K562 (cell line): ENCODE measurements around the gene KRT14. TPM values are rescaled to one million over a fixed set of nuclear protein-coding genes. Genes with fewer than 3 reads are reported as not detected.

Experiments
- ATAC-seq: fragments of 200-7000 bp; cut with Tn5 transposase; 3 replicates; pipeline ENCODE4 v1.9.1; 2020; ENCODE audit warnings: moderate library complexity
- BruUV-seq: library from RNA; stranded (reverse); fragments of 400-500 nt; replicated peaks from 2 replicates; lab custom pipeline; 2021; lab: Mats Ljungman, UMichigan
- CTCF ChIA-PET: fragments of 300-600 bp; formaldehyde crosslinking; extraction: SDS; loops from one replicate; lab custom pipeline; 2021; ENCODE audit warnings: low intra/inter-chr PET ratio; lab: Yijun Ruan, JAX
- POLR2A ChIA-PET: fragments of 300-600, 350-650 bp; sonication (Branson Sonifier 250); formaldehyde crosslinking; extraction: SDS; loops from one replicate; lab custom pipeline; 2021; ENCODE audit warnings: antibody characterized with exemption, inconsistent platforms; lab: Yijun Ruan, JAX
- DNase-seq, 4 experiments: peaks; one replicate each; pipeline versions ENCODE4 v3.0.0 to v3.0.0-alpha.2; 2011 to 2018; ENCODE audit warnings: low spot score in 3 of 4, mixed read lengths in 3 of 4; ENCODE audit errors: extremely low read depth in 1 of 4
- FAIRE-seq: peaks from 2 replicates; lab custom pipeline; 2011; peaks lifted over from hg19 to GRCh38; lab: Jason Lieb, UNC
- H2AFZ ChIP-seq: 2 replicates; pipeline ENCODE4 v1.6.0; 2011; ENCODE audit warnings: low read depth, low read length, control low read depth, inconsistent platforms
- H3K27ac ChIP-seq: fragments of 200-600 bp; 3 replicates; pipeline ENCODE4 v1.8.0; 2011; ENCODE audit warnings: low read depth, mild to moderate bottlenecking, control low read depth, inconsistent platforms, low read length, moderate library complexity, mixed read lengths; ENCODE audit errors: extremely low read depth
- H3K27me3 ChIP-seq, 2 experiments: fragments of 300-600 bp in 1 of 2; 2 replicates in 1 of 2; 3 replicates in 1 of 2; pipeline versions ENCODE4 v1.6.0 to v1.8.0; 2011; ENCODE audit warnings: inconsistent platforms in 2 of 2, low read length in 2 of 2, mild to moderate bottlenecking in 1 of 2, mixed read lengths in 1 of 2, moderate library complexity in 1 of 2; ENCODE audit not compliant: control insufficient read depth in 2 of 2, insufficient read depth in 2 of 2
- H3K36me3 ChIP-seq: fragments of 300-600 bp; 3 replicates; pipeline ENCODE4 v1.8.0; 2011; ENCODE audit warnings: mild to moderate bottlenecking, low read length, inconsistent platforms; ENCODE audit not compliant: control insufficient read depth, insufficient read depth
- H3K4me1 ChIP-seq, 2 experiments: fragments of 200-600 bp in 1 of 2; replicated peaks in 1 of 2; 2 replicates in 1 of 2; 3 replicates in 1 of 2; pipeline versions ENCODE4 v1.5.1 to v1.8.0; 2011; ENCODE audit warnings: inconsistent platforms in 2 of 2, low read length in 2 of 2, mild to moderate bottlenecking in 1 of 2, mixed read lengths in 1 of 2, moderate library complexity in 1 of 2; ENCODE audit not compliant: control insufficient read depth in 2 of 2, insufficient read depth in 2 of 2
- H3K4me2 ChIP-seq: 2 replicates; pipeline ENCODE4 v1.6.1; 2011; ENCODE audit warnings: low read length, control low read depth, inconsistent platforms, mixed read lengths; ENCODE audit not compliant: insufficient read depth
- H3K4me3 ChIP-seq: fragments of 200-600 bp; sonication (generic), shearing (Covaris generic); 2 replicates; pipeline ENCODE4 v1.5.1; 2016; ENCODE audit warnings: control low read depth, inconsistent platforms
- H3K79me2 ChIP-seq: fragments of 200-600 bp; 3 replicates; pipeline ENCODE4 v1.8.0; 2011; ENCODE audit warnings: low read length, inconsistent platforms; ENCODE audit not compliant: control insufficient read depth, insufficient read depth
- H3K9ac ChIP-seq, 2 experiments: 2 replicates each; pipeline versions ENCODE4 v1.6.0 to v1.6.1; 2011; ENCODE audit warnings: low read depth in 2 of 2, low read length in 2 of 2, control low read depth in 1 of 2, inconsistent platforms in 1 of 2, mild to moderate bottlenecking in 1 of 2, mixed read lengths in 1 of 2; ENCODE audit not compliant: insufficient read depth in 1 of 2
- H3K9me1 ChIP-seq: one replicate; pipeline ENCODE4 v1.6.0; 2011; ENCODE audit warnings: inconsistent platforms, mild to moderate bottlenecking, low read length, moderate library complexity; ENCODE audit not compliant: control insufficient read depth, insufficient read depth
- H3K9me3 ChIP-seq: replicated peaks from 2 replicates; pipeline ENCODE4 v1.5.1; 2011; ENCODE audit warnings: low read depth, low read length, inconsistent platforms; ENCODE audit not compliant: control insufficient read depth, insufficient read depth
- H4K20me1 ChIP-seq: replicated peaks from 2 replicates; pipeline ENCODE4 v1.6.1; 2011; ENCODE audit warnings: low read length, inconsistent platforms, mixed read lengths; ENCODE audit not compliant: control insufficient read depth, insufficient read depth
- BRD4 ChIP-seq: fragments of 200-600 bp; sonication (generic); IDR thresholded peaks from 2 replicates; pipeline ENCODE4 v1.6.1; 2017; ENCODE audit warnings: inconsistent platforms
- FOXJ3 ChIP-seq: sonication (generic); formaldehyde crosslinking; IDR thresholded peaks from 2 replicates; pipeline ENCODE4 v1.4.0; 2020; ENCODE audit warnings: mild to moderate bottlenecking, missing genetic modification reagents
- KDM5B ChIP-seq: fragments of 200-600 bp; sonication (generic); IDR thresholded peaks from 2 replicates; pipeline ENCODE4 v1.6.1; 2012; ENCODE audit warnings: low read depth, mild to moderate bottlenecking, moderate library complexity, low read length, control low read depth, inconsistent platforms; ENCODE audit not compliant: insufficient replicate concordance
- NELFE ChIP-seq: IDR thresholded peaks from 2 replicates; pipeline ENCODE4 v1.6.1; 2011; ENCODE audit warnings: mild to moderate bottlenecking; ENCODE audit not compliant: insufficient read depth, insufficient read length
- PATZ1 ChIP-seq: fragments of 250-450 bp; sonication (Bioruptor Pico); IDR thresholded peaks from 2 replicates; pipeline ENCODE4 v1.5.0; 2020; ENCODE audit warnings: mild to moderate bottlenecking, borderline replicate concordance
- RBM25 ChIP-seq: fragments of 200-400 bp; formaldehyde crosslinking; IDR thresholded peaks from 2 replicates; pipeline ENCODE4 v1.6.1; 2018; ENCODE audit warnings: low read length, low read depth, moderate library complexity; ENCODE audit not compliant: severe bottlenecking
- STAT5A ChIP-seq: IDR thresholded peaks from 2 replicates; pipeline ENCODE4 v1.6.1; 2012; ENCODE audit warnings: low read length, inconsistent platforms, borderline replicate concordance
- TBL1XR1 ChIP-seq, 2 experiments: IDR thresholded peaks; 2 replicates each; pipeline ENCODE4 v1.6.1; 2012; ENCODE audit warnings: improper control_type of control experiment in 2 of 2, low read length in 2 of 2, mild to moderate bottlenecking in 1 of 2
- ZC3H11A ChIP-seq: IDR thresholded peaks from 2 replicates; pipeline ENCODE4 v1.6.1; 2012; ENCODE audit warnings: low read depth, low read length, improper control_type of control experiment
- ZNF133 ChIP-seq: fragments of 250-450 bp; sonication (Bioruptor Pico); IDR thresholded peaks from 2 replicates; pipeline ENCODE4 v1.4.0; 2020; ENCODE audit warnings: mild to moderate bottlenecking
- ZNF778 ChIP-seq: fragments of 450-650 bp; formaldehyde crosslinking; IDR thresholded peaks from 2 replicates; pipeline ENCODE4 v1.4.0; 2020; ENCODE audit warnings: mild to moderate bottlenecking, moderate library complexity
- WGBS: fragments of 100-300 bp; shearing (Covaris generic); methylation state at CpG from one replicate; pipeline ENCODE4 v1.1.6; 2016; ENCODE audit warnings: low coverage, mixed read lengths; ENCODE audit not compliant: insufficient coverage; ENCODE audit errors: missing lambda C conversion rate; 5-methylcytosine and 5-hydroxymethylcytosine counted together
- in situ Hi-C: fragments of 300-500 bp; cut with MboI; formaldehyde crosslinking; loops from 4 replicates; pipeline ENCODE4 v1.15.0; 2018; ENCODE audit warnings: inconsistent platforms, mixed read lengths
- intact Hi-C: fragments of 100-400 bp; cut with micrococcal nuclease; formaldehyde crosslinking; loops from 2 replicates; pipeline ENCODE4 v1.14.2; 2022
- polyA plus RNA-seq, 8 experiments: library from polyadenylated mRNA; depleted of rRNA in 4 of 8; stranded (reverse) in 5 of 8; unstranded in 3 of 8; fragments of >200 nt; fragmentation: Nextera tagmentation in 2 of 8; fragmentation: Illumina TruSeq in 1 of 8; extraction: Ambion mirVana in 2 of 8; extraction: Trizol in 1 of 8; gene quantifications; 2 replicates each; pipeline versions ENCODE4 v1.2.1 to v1.2.3, GENCODE V29; 2011 to 2014; ENCODE audit warnings: inconsistent platforms in 1 of 8, missing spikeins in 1 of 8
- total RNA-seq, 7 experiments: library from RNA; depleted of rRNA in 6 of 7; stranded (reverse); fragments of >200 nt in 6 of 7; fragmentation: Illumina TruSeq in 2 of 7; extraction: Trizol in 2 of 7; gene quantifications; 2 replicates each; pipeline versions ENCODE4 v1.2.1 to v1.2.3, GENCODE V29; 2011 to 2021; ENCODE audit warnings: low replicate concordance in 1 of 7
- TF ChIP-seq, protein P1 (sequence below): sonication (generic); formaldehyde crosslinking; IDR thresholded peaks from 2 replicates; pipeline ENCODE4 v1.8.1; 2023; ENCODE audit warnings: mild to moderate bottlenecking, missing genetic modification reagents
- TF ChIP-seq, protein P2 (sequence below): fragments of 450-650 bp; formaldehyde crosslinking; IDR thresholded peaks from 2 replicates; pipeline ENCODE4 v1.4.0; 2020; ENCODE audit warnings: mild to moderate bottlenecking
- TF ChIP-seq, protein P3 (sequence below): sonication (generic); formaldehyde crosslinking; IDR thresholded peaks from 2 replicates; pipeline ENCODE4 v1.8.1; 2022; ENCODE audit warnings: missing genetic modification reagents

Gene KRT14
- total and polyA plus RNA-seq, 9 of the 15 experiments (the other 6 are each of a cell fraction or from before 2014, with no cell fraction given) = 0.22 TPM; not detected in 8

DNA sequence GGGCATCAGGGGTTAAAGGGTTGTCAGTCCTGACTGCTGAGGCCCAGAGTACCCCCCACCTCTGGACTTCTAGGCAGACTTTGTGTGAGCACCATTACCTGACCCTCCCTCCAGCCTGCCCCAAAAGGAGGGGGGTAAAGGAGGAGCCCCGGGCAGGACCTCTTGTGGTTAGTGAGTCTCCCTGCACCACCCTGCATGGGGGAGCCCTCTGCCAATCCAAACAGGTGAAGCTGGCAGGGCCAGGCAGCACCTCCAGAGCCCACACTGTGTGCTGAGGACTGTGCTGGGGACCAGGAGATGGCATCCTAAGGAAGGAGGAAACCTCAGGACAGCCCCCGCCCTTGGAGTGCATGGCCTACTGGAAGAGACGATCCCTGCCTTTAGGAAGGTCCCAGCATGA lies 2.6 kb upstream of the KRT14 start:
- Histone ChIP-seq H3K4me2 (no peak overlapping the region), H3K27me3 (peaks cover 33 to 82% of the 10 kb centered on the region in 2 experiments), H3K4me1 (no peaks in the 10 kb centered on the region; a peak in 1 of 5 replicates), H3K9me1 (no peaks in the 10 kb centered on the region), H3K79me2 (no peaks in the 10 kb centered on the region), H3K27ac (no peak overlapping the region), H3K4me3 (no peak overlapping the region), H4K20me1 (no peaks in the 10 kb centered on the region), H3K9ac (no peak overlapping the region), H3K9me3 (no peaks in the 10 kb centered on the region), H2AFZ (no peak overlapping the region), H3K36me3 (no peaks in the 10 kb centered on the region)
- 0% methylated on average over 3 of the region's 3 CpGs for WGBS
- POLR2A ChIA-PET = no interaction called here
- intact Hi-C loops (no loop called here), in situ Hi-C loops (no loop called here)
- CTCF ChIA-PET = no interaction called here
- TF ChIP-seq, protein P1, sequence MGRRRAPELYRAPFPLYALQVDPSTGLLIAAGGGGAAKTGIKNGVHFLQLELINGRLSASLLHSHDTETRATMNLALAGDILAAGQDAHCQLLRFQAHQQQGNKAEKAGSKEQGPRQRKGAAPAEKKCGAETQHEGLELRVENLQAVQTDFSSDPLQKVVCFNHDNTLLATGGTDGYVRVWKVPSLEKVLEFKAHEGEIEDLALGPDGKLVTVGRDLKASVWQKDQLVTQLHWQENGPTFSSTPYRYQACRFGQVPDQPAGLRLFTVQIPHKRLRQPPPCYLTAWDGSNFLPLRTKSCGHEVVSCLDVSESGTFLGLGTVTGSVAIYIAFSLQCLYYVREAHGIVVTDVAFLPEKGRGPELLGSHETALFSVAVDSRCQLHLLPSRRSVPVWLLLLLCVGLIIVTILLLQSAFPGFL = no peak
- TF ChIP-seq BRD4 (no peak), FOXJ3 (CRISPR knock-in tag) (no peak), PATZ1 (CRISPR knock-in tag) (no peak), TBL1XR1 (IDR thresholded peaks at IDR 0.05; ENCODE audit: low read length in 2 of 2) (no peak), KDM5B (no peak), NELFE (no peak), ZC3H11A (no peak), RBM25 (no peak), ZNF778 (no peak), ZNF133 (CRISPR knock-in tag) (no peak), STAT5A (no peak)
- TF ChIP-seq, protein P2, sequence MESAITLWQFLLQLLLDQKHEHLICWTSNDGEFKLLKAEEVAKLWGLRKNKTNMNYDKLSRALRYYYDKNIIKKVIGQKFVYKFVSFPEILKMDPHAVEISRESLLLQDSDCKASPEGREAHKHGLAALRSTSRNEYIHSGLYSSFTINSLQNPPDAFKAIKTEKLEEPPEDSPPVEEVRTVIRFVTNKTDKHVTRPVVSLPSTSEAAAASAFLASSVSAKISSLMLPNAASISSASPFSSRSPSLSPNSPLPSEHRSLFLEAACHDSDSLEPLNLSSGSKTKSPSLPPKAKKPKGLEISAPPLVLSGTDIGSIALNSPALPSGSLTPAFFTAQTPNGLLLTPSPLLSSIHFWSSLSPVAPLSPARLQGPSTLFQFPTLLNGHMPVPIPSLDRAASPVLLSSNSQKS (CRISPR knock-in tag) = no peak
- TF ChIP-seq, protein P3, sequence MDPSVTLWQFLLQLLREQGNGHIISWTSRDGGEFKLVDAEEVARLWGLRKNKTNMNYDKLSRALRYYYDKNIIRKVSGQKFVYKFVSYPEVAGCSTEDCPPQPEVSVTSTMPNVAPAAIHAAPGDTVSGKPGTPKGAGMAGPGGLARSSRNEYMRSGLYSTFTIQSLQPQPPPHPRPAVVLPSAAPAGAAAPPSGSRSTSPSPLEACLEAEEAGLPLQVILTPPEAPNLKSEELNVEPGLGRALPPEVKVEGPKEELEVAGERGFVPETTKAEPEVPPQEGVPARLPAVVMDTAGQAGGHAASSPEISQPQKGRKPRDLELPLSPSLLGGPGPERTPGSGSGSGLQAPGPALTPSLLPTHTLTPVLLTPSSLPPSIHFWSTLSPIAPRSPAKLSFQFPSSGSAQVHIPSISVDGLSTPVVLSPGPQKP = no peak
- FAIRE-seq = no peak
- no TSS peak for BruUV-seq
- ATAC-seq = no peak
- DNase-seq = no peak
